ENCODE data around the gene GPR4. TPM values are rescaled to one million over a fixed set of nuclear protein-coding genes. Genes with fewer than 3 reads are reported as not detected.

GPR4 gene
- total RNA-seq, 2 experiments from 2014 or later: 0.38 TPM; not detected in 1

- no peaks in the 10 kb centered on the region; the same call in 1 of the 2 replicates for H3K36me3 ChIP-seq (ENCODE audit: insufficient read depth, low read length)
- no peak overlapping the region for H3K4me2 ChIP-seq (ENCODE audit: low read length)
- ChIA-PET POLR2A (interaction anchor here (0.7 kb wide), 1 partner anchor 113 kb away, joined by 3 read pairs; no protein-coding TSS in a partner anchor), CTCF (ENCODE audit: unreplicated experiment) (no interaction called here)
- BruUV-seq (replicated peaks): no TSS peak
- H2AFZ ChIP-seq (ENCODE audit: low read length): no peak overlapping the region
- DNase-seq (ENCODE audit: low spot score): no peak
- TF ChIP-seq EZH2phosphoT487 (IDR thresholded peaks at IDR 0.05; ENCODE audit: borderline replicate concordance, low read depth, low read length) (no peak), CTCF (conservative IDR thresholded peaks at IDR 0.05; ENCODE audit: low read length) (no peak)
- intact Hi-C loops (cut with micrococcal nuclease; ENCODE audit: unreplicated experiment): no loop called here
- H3K9me2 ChIP-seq (ENCODE audit: insufficient read depth, low read length): no peaks in the 10 kb centered on the region
- no peak overlapping the region for H3K4me3 ChIP-seq (ENCODE audit: low read depth, low read length, poor library complexity, severe bottlenecking)
- H3K9me3 ChIP-seq (ENCODE audit: low read length): no peaks in the 10 kb centered on the region
- H3K27ac ChIP-seq (ENCODE audit: low read depth, low read length, poor library complexity, severe bottlenecking): no peak overlapping the region
- H4K20me1 ChIP-seq (ENCODE audit: insufficient read depth, low read length): no peaks in the 10 kb centered on the region; the same call in 1 of the 2 replicates
- H3K4me1 ChIP-seq (ENCODE audit: insufficient read depth, low read length, poor library complexity, severe bottlenecking): peaks cover 51% of the 10 kb centered on the region
- H3K79me2 ChIP-seq (ENCODE audit: insufficient read depth, low read depth, low read length): peaks cover 23% of the 10 kb centered on the region; the same call in 1 of the 2 replicates
Measured at GRCh38 chr19:45560686-45561085, 41.3 kb downstream of the GPR4 start.

- Histone ChIP-seq H2AFZ (ENCODE audit: low read length) (no peak overlapping the region), H3K4me2 (ENCODE audit: low read length) (no peak overlapping the region), H3K9me2 (ENCODE audit: insufficient read depth, low read length) (no peaks in the 10 kb centered on the region), H3K79me2 (ENCODE audit: insufficient read depth, low read depth, low read length) (peaks cover 23% of the 10 kb centered on the region; the same call in 1 of the 2 replicates), H3K27ac (ENCODE audit: low read depth, low read length, poor library complexity, severe bottlenecking) (no peak overlapping the region), H3K9me3 (ENCODE audit: low read length) (no peaks in the 10 kb centered on the region), H3K4me1 (ENCODE audit: insufficient read depth, low read length, poor library complexity, severe bottlenecking) (peaks cover 51% of the 10 kb centered on the region), H3K4me3 (ENCODE audit: low read depth, low read length, poor library complexity, severe bottlenecking) (no peak overlapping the region), H3K36me3 (ENCODE audit: insufficient read depth, low read length) (no peaks in the 10 kb centered on the region; the same call in 1 of the 2 replicates), H4K20me1 (ENCODE audit: insufficient read depth, low read length) (no peaks in the 10 kb centered on the region; the same call in 1 of the 2 replicates)
- no TSS peak for BruUV-seq (replicated peaks)
- TF ChIP-seq CTCF (conservative IDR thresholded peaks at IDR 0.05; ENCODE audit: low read length) (no peak), EZH2phosphoT487 (IDR thresholded peaks at IDR 0.05; ENCODE audit: borderline replicate concordance, low read depth, low read length) (no peak)
- intact Hi-C loops (cut with micrococcal nuclease; ENCODE audit: unreplicated experiment): no loop called here
- ChIA-PET POLR2A (no interaction called here), CTCF (ENCODE audit: unreplicated experiment) (no interaction called here)
- DNase-seq (ENCODE audit: low spot score): no peak
Measured at GRCh38 chr19:45560038-45560437, 42.0 kb downstream of the GPR4 start.

- POLR2A ChIA-PET: interaction anchor here (0.6 to 0.7 kb wide), 3 partner anchors 84 to 120 kb away, joined by 3 to 5 read pairs (median 5); no protein-coding TSS in a partner anchor
- no peak for TF ChIP-seq EZH2phosphoT487 (IDR thresholded peaks at IDR 0.05; ENCODE audit: borderline replicate concordance, low read depth, low read length)
- TF ChIP-seq CTCF (conservative IDR thresholded peaks at IDR 0.05; ENCODE audit: low read length): peak; percentile 98
Measured at GRCh38 chr19:45558399-45558878, 43.6 kb downstream of the GPR4 start.

More at GRCh38 chr19:45558399-45558878, 43.6 kb downstream of the GPR4 start:
- no peak overlapping the region for H3K4me2 ChIP-seq (ENCODE audit: low read length)
- peaks cover 36% of the 10 kb centered on the region for H3K4me1 ChIP-seq (ENCODE audit: insufficient read depth, low read length, poor library complexity, severe bottlenecking)
- peaks cover 17% of the 10 kb centered on the region; the same call in 1 of the 2 replicates for H3K79me2 ChIP-seq (ENCODE audit: insufficient read depth, low read depth, low read length)
- H3K27ac ChIP-seq (ENCODE audit: low read depth, low read length, poor library complexity, severe bottlenecking): no peak overlapping the region
- no peak overlapping the region for H2AFZ ChIP-seq (ENCODE audit: low read length)
- BruUV-seq (replicated peaks): no TSS peak
- CTCF ChIA-PET (ENCODE audit: unreplicated experiment): interaction anchor here (0.5 to 1.0 kb wide), 3 partner anchors 52 to 283 kb away, joined by 3 to 4 read pairs (median 3); partner anchors contain the start of gene QPCTL
- H3K9me2 ChIP-seq (ENCODE audit: insufficient read depth, low read length): no peaks in the 10 kb centered on the region
- H3K4me3 ChIP-seq (ENCODE audit: low read depth, low read length, poor library complexity, severe bottlenecking): no peak overlapping the region
- H3K36me3 ChIP-seq (ENCODE audit: insufficient read depth, low read length): no peaks in the 10 kb centered on the region; the same call in 1 of the 2 replicates
- no peaks in the 10 kb centered on the region for H3K9me3 ChIP-seq (ENCODE audit: low read length)
- peak; percentile 92 for DNase-seq (ENCODE audit: low spot score)
- H4K20me1 ChIP-seq (ENCODE audit: insufficient read depth, low read length): no peaks in the 10 kb centered on the region; the same call in 1 of the 2 replicates
- intact Hi-C loops (cut with micrococcal nuclease; ENCODE audit: unreplicated experiment): loop anchor here (1.0 to 5.0 kb wide), 3 partner anchors 35 to 85 kb away; partner anchors contain the start of gene VASP

Data from OCI-LY7 (cell line).